Mucosa of descending colon (tissue), 3 donors: ENCODE results near the gene FGF22. TPM values are rescaled to one million over a fixed set of nuclear protein-coding genes. Genes with fewer than 3 reads are reported as not detected.

Experiments
- ATAC-seq: fragments of 200-7000 bp; cut with Tn5 transposase; one replicate; pipeline ENCODE4 v1.9.1; 2020; ENCODE audit warnings: mild to moderate bottlenecking, moderate library complexity
- DNase-seq, 3 donors: peaks; one replicate each; pipeline ENCODE4 v3.0.0-alpha.2; 2020
- H3K36me3 ChIP-seq: fragments of 200-600 bp; one replicate; pipeline ENCODE4 v1.8.0; 2021; ENCODE audit warnings: low read depth, mild to moderate bottlenecking
- H3K4me1 ChIP-seq: fragments of 200-600 bp; one replicate; pipeline ENCODE4 v1.8.0; 2021; ENCODE audit warnings: low read depth, mild to moderate bottlenecking
- H3K4me3 ChIP-seq: fragments of 200-600 bp; one replicate; pipeline ENCODE4 v1.8.0; 2021; ENCODE audit warnings: mild to moderate bottlenecking
- H3K9me3 ChIP-seq: fragments of 200-600 bp; one replicate; pipeline ENCODE4 v1.8.0; 2021; ENCODE audit warnings: mild to moderate bottlenecking
- intact Hi-C, 2 donors: fragments of 100-400 bp; cut with DNase I in 1 of 2; cut with micrococcal nuclease in 1 of 2; formaldehyde crosslinking; loops; one replicate each; pipeline versions ENCODE4 v1.11.0 to v1.11.1; 2022; cut with DNase I, micrococcal nuclease
- total RNA-seq, 3 donors: library from RNA; stranded (reverse); fragmentation: NEBNext Ultra II Directional in 2 of 3; extraction: Animal tissue kit (Norgen Biotek cat#: 25700) in 2 of 3; gene quantifications; one replicate each; pipeline versions ENCODE4 v1.2.1 to v1.2.4, GENCODE V29; 2021 to 2023
- TF ChIP-seq, protein P1 (sequence below): fragments of 200-600 bp; IDR thresholded peaks from one replicate; pipeline ENCODE4 v1.8.0; 2022; ENCODE audit warnings: antibody characterized with exemption, mild to moderate bottlenecking
- donor health status: DM: no; HTN: no; CAD: no; lungs with moderate emphysema.
- donor health status: DM: no; HTN: no; CAD: no.
- donor health status: DM: no; HTN: yes; CAD: no.

FGF22 gene
- total RNA-seq, 3 donors from 2014 or later, result 0.23 to 0.82 TPM; not detected in 1

DNA sequence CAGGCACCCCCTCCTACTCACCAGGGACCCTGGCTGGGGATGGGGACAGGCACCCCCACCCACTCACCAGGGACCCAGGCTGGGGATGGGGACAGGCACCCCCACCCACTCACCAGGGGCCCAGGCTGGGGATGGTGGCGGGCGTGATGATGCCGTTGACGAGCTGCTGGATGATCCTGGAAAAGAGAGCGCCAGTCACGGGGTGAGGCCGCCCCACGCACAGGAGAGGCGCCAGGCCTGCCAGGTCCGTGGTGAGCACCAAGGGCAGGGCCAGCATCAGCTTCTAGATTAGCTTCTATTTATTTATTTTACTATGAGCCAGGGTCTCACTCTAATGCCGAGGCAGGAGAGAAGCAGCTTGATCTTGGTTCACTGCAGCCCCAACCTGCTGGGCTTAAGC, 10.4 kb downstream of the FGF22 start:
- H3K4me1 ChIP-seq, result no peaks in the 10 kb centered on the region
- peaks cover 11% of the 10 kb centered on the region for H3K36me3 ChIP-seq
- ATAC-seq, result no peak
- intact Hi-C loops, result no loop called here
- no peak overlapping the region for H3K4me3 ChIP-seq
- no peak for DNase-seq
- TF ChIP-seq, protein P1, sequence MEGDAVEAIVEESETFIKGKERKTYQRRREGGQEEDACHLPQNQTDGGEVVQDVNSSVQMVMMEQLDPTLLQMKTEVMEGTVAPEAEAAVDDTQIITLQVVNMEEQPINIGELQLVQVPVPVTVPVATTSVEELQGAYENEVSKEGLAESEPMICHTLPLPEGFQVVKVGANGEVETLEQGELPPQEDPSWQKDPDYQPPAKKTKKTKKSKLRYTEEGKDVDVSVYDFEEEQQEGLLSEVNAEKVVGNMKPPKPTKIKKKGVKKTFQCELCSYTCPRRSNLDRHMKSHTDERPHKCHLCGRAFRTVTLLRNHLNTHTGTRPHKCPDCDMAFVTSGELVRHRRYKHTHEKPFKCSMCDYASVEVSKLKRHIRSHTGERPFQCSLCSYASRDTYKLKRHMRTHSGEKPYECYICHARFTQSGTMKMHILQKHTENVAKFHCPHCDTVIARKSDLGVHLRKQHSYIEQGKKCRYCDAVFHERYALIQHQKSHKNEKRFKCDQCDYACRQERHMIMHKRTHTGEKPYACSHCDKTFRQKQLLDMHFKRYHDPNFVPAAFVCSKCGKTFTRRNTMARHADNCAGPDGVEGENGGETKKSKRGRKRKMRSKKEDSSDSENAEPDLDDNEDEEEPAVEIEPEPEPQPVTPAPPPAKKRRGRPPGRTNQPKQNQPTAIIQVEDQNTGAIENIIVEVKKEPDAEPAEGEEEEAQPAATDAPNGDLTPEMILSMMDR, result no peak
- H3K9me3 ChIP-seq, result no peaks in the 10 kb centered on the region

DNA sequence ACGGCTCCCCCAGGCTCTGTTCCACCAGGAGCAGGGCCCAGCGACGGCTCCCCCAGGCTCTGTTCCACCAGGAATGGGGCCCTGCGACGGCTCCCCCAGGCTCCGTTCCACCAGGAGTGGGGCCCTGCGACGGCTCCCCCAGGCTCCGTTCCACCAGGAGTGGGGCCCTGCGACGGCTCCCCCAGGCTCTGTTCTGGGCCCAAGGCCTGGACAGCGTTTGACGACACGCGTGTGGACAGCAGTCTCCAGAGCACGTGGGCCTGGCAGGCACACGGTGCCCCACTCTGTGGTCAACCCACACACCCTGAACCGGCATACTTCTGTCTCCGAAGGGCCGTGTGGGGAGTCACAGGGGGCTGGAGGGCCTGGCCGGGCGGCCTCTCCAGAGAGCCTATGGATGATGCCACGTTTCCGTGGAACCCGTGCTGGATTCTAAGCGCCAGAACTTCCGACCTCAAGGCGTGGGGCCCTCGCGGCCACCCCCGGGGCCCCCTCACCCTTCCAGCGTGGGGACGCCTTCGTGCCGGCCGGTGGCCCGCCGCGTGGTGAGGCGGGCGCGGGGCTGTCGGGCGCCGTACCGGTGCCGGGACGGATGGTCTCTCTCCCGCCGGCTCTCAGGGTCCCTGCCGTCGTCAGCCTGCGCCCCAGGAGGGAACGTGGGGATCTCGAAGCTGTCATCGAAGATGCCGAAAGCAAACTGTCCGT, 11.6 kb downstream of the FGF22 start:
- TF ChIP-seq, protein P1, result no peak
- intact Hi-C loops, result no loop called here
- Histone ChIP-seq H3K4me1 (no peaks in the 10 kb centered on the region), H3K4me3 (no peak overlapping the region), H3K9me3 (no peaks in the 10 kb centered on the region), H3K36me3 (peaks cover 11% of the 10 kb centered on the region)
- DNase-seq (no peak), ATAC-seq (no peak)

DNA sequence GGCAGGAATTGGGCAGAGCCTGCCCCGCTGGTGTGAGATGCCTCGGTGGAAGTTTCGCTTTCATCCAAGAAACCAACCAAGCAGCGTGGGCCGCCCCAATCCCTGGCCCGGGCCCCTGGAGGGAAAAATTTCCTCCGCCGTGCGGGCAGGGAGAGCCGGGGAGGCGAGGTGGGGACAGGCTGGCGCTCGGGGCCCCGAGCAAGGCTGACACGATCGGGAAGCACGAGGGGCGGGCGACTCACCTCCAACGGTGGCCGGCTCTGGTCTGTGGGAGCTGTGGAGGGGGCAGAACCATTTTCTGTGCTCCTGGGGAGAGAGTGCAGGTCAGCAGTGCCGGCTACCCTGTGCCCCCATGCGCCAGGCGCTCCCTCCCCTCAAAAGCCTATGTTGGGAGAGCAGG, 12.3 kb downstream of the FGF22 start:
- Histone ChIP-seq H3K9me3 (no peaks in the 10 kb centered on the region), H3K4me1 (no peaks in the 10 kb centered on the region), H3K4me3 (no peak overlapping the region), H3K36me3 (peaks cover 11% of the 10 kb centered on the region)
- ATAC-seq (no peak), DNase-seq (no peak)
- intact Hi-C loops, result no loop called here
- TF ChIP-seq, protein P1, result no peak

DNA sequence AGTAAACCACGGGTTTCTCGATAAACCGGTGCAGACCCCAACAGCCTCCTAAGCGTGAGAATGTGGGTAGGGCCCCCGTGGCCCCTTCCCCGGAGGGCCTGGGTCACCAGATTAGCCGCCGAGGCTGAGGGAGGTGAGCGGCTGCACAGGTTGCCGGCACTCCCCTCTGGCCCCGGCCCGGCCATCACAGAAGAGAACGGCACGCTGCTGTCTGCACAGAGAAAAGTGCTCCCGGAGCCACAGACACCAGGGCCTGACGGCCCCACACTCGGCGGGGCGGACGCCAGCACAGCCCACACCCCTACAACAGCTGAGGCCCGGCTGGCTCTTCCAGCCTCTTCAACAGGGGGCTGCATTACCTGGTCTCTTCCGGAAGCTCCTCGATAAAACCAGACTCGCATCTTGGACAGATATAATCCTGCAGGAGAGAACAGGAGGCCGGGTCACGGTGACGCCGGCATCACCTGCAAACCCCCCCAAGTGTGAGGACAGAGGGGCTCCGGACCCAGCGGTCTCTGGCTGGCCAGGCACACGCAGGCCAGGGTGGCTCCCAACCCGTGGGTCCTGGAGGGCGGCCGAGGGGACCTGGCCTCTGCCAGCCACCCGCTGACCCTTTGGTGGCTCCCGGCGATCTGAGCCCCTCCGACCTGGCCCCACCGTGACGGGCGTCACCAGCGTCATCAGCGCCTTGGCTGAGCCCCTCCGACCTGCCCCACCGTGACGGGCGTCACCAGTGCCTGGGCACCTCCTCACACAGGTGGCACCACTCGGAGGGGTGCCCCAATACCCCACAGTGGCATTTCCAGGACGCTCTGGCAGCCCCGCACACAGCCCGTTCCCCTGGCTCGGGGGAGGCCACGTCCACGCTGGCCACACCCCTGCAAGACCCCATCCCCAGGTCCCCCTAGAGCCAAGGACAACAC, 13.0 kb downstream of the FGF22 start:
- TF ChIP-seq, protein P1, result no peak
- H3K36me3 ChIP-seq, result peaks cover 10% of the 10 kb centered on the region
- no peak for ATAC-seq
- H3K9me3 ChIP-seq, result no peaks in the 10 kb centered on the region
- intact Hi-C loops, result no loop called here
- DNase-seq, result no peak
- H3K4me1 ChIP-seq, result peaks cover 4% of the 10 kb centered on the region
- no peak overlapping the region for H3K4me3 ChIP-seq

DNA sequence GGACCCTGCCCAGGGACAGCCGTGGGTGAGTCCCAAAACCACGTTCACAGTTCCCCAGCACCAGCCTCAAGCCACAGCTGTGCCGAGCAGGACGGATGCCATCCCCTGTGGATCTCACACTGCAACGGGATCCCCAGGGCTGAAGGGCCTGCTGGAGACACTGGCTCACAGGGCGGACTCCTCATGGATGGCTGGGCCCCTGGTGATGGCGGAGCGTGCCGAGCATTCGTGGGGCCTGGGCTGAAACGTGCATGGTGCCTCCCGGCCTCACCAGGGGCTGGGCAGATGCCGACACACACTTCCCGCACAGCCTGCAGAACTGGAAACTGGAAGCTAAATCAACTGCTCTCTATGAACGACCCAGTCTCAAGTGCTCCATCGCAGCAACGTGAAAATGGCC, 13.7 kb downstream of the FGF22 start:
- H3K4me3 ChIP-seq, result no peak overlapping the region
- ATAC-seq, result no peak
- H3K4me1 ChIP-seq, result peaks cover 7% of the 10 kb centered on the region
- intact Hi-C loops, result no loop called here
- TF ChIP-seq, protein P1, result no peak
- peaks cover 8% of the 10 kb centered on the region for H3K36me3 ChIP-seq
- no peak for DNase-seq
- H3K9me3 ChIP-seq, result no peaks in the 10 kb centered on the region
